ENCODE data around the gene MAML3.

GRCh38 chr4:139763205-139763604 lies 390.8 kb downstream of the MAML3 start:
- TF ChIP-seq CTCF (IDR thresholded peaks at IDR 0.05) (no peak), POLR2A (IDR thresholded peaks at IDR 0.05) (no peak), EP300 (IDR thresholded peaks at IDR 0.05) (no peak), POLR2AphosphoS5 (IDR thresholded peaks at IDR 0.05) (no peak)
